Stimulated activated CD8-positive, alpha-beta memory T cell treated with anti-CD3 and anti-CD28 coated beads, Interleukin-7, amount 100 ng/mL, for 48 hours (primary cell): Measurements from ENCODE around the gene OR52K2.
"Not testable (repeated sequence)": the region's sequence is repeated elsewhere in the genome, so short reads cannot be mapped to it uniquely, and the experiment has no call there.

Experiments used
- DNase-seq, 2 donors: peaks; one replicate each; pipeline ENCODE4 v3.0.0-alpha.2; 2020; ENCODE audit warnings: low read depth in 1 of 2; ENCODE audit errors: extremely low read depth in 1 of 2

Gene OR52K2

GRCh38 chr11:4479644-4480043 is 30.5 kb downstream of the OR52K2 start:
- DNase-seq = no peak

GRCh38 chr11:4480577-4481239 is 31.6 kb downstream of the OR52K2 start:
- DNase-seq = no peak

- DNase-seq = no peak
Measured at GRCh38 chr11:4481240-4481582, 32.1 kb downstream of the OR52K2 start.

- DNase-seq = no peak
Measured at GRCh38 chr11:4482445-4482844, 33.4 kb downstream of the OR52K2 start, which contains the start of gene OR52K1. TSS of gene OR52K1 (plus strand) at chr11:4482646. CDS start at chr11:4488901, 6,255 bp downstream.

GRCh38 chr11:4484310-4484709 is 35.2 kb downstream of the OR52K2 start:
- no peak for DNase-seq

- DNase-seq = not testable (repeated sequence)
Measured at GRCh38 chr11:4491405-4491804, 42.3 kb downstream of the OR52K2 start.

- DNase-seq = no peak
Measured at GRCh38 chr11:4491878-4492606, 42.9 kb downstream of the OR52K2 start.

- no peak for DNase-seq
Measured at GRCh38 chr11:4493480-4493818, 44.4 kb downstream of the OR52K2 start.

- no peak for DNase-seq
Measured at GRCh38 chr11:4495487-4495886, 46.4 kb downstream of the OR52K2 start.

GRCh38 chr11:4495986-4496385 is 46.9 kb downstream of the OR52K2 start:
- no peak for DNase-seq

- DNase-seq = no peak
Measured at GRCh38 chr11:4496557-4497248, 47.6 kb downstream of the OR52K2 start.
